Measurements from ENCODE around the gene SYTL2.
A peak's percentile ranks its signal among the peaks of the same experiment; 100 is the strongest.

Gene SYTL2

GRCh38 chr11:85768473-85769146, 42.3 kb downstream of the SYTL2 start:
- DNase-seq (ENCODE audit: low read depth, low spot score) = no peak
- H3K27ac ChIP-seq = no peak overlapping the region

- no peak overlapping the region for H3K27ac ChIP-seq
- DNase-seq (ENCODE audit: low read depth, low spot score) = no peak
Observed at GRCh38 chr11:85767246-85767945, 43.5 kb downstream of the SYTL2 start.

GRCh38 chr11:85766721-85767161, 44.2 kb downstream of the SYTL2 start:
- no peak overlapping the region for H3K27ac ChIP-seq
- DNase-seq (ENCODE audit: low read depth, low spot score) = no peak

GRCh38 chr11:85764796-85765195, 46.1 kb downstream of the SYTL2 start:
- no peak for DNase-seq (ENCODE audit: low read depth, low spot score)
- no peak overlapping the region for H3K27ac ChIP-seq

DNA sequence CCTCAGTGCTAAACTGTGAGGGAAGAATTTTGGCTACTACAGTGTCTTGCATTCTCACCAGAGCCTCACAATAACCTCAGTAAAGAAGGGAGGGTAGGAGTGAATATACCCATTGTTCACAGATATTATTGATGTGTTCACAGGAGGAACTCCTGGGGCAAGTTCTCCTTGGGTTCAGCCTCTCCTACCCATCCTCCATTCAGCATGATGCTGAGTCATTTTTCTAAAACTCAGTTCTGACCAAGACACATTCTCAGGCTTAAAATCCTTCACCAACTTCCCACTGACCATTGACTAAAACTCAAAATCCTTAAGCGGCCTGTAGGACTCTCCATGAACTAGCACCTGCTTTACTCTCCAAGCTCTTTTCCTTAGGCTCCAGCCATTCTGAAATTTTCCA, 48.7 kb downstream of the SYTL2 start:
- no peak for DNase-seq (ENCODE audit: low read depth, low spot score)
- H3K27ac ChIP-seq = peak overlapping the region; percentile 28

DNA sequence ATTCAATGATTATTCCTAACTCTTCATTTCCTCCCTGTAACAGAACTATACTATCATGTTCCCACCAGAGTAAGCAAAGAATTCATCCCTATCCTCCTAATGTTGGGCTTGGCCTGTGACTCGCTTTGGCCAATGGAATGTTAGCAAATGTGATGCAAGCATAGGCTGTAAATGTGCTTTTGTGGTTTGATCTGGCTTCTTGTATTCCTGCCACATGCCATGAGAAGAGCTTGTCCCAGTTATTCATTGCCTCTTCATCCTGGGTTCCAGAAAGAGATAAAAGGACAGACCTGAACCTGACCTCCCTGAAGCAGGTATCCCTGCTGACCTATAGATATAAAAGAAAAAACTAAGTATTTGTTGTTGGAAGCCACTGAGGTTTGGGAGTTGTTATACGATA, 51.0 kb downstream of the SYTL2 start:
- no peak overlapping the region for H3K27ac ChIP-seq
- DNase-seq (ENCODE audit: low read depth, low spot score) = no peak

DNA sequence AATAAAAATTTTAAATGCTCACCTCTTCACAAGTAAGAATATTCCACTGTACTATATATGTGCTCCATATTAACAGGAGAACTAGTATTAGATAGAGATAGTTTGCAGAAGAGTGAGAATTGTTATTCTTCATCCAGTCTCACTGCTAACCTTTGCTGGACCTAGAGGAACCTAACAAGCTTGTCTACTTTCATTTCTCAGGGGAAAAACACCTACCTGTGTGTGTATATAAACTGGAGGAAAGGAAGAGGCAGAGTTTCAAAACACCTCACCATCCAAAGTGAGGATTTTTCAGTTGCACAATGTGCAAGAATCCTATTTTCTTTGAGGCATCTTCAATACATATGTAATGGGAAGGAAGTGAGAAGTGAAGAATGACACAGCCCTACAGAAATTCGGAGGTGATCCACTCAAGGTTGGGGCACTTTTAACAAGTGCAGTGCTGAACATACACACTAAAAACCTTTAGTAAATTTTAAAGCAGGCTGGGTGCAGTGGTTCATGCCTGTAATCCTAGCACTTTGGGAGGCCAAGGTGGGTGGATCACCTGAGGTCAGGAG, 52.4 kb downstream of the SYTL2 start:
- H3K27ac ChIP-seq = no peak overlapping the region
- DNase-seq (ENCODE audit: low read depth, low spot score) = no peak

DNA sequence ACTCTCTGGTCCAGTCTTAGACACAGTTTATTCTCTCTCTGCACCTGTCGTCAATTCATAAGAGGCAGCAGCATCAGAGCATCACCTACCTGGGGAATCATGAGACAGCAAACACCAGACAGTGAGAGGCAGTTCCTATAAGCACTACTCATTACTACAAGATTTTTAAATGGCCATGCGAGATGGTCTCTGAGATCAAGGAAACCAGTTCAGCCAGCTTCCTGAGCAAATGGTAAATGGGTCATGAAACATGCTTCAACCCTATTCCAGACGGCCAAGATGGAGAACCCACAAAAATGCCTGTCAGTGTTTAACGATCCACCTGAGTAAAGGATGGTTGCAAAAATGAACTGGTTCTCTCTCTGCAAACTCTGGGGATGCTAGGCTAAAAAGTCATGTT, 52.9 kb downstream of the SYTL2 start:
- H3K27ac ChIP-seq = no peak overlapping the region
- DNase-seq (ENCODE audit: low read depth, low spot score) = no peak

GRCh38 chr11:85756401-85757200, 54.3 kb downstream of the SYTL2 start:
- peak overlapping the region; percentile 23 for H3K27ac ChIP-seq
- peak; percentile 58 for DNase-seq (ENCODE audit: low read depth, low spot score)

DNA sequence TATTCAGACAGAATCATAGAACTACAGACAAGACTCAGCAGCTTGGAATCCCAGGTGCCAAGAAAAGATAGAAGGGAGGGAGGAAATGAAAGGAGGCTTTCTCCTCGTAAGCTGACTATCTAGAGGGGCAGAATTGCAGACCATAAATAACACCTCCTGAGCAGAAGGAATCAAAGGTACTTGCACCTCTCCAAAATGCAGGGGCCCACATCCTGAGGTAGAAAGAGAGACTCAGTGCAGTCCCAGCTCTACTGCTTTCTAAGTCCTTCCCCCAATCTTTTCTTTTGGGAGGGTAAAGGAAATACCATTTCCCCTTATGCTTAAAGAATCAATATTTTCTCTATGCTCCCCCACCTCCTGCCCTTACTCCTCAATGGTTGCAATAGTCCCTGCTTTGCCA, 55.2 kb downstream of the SYTL2 start:
- DNase-seq (ENCODE audit: low read depth, low spot score) = no peak
- H3K27ac ChIP-seq = peak overlapping the region; percentile 23

DNA sequence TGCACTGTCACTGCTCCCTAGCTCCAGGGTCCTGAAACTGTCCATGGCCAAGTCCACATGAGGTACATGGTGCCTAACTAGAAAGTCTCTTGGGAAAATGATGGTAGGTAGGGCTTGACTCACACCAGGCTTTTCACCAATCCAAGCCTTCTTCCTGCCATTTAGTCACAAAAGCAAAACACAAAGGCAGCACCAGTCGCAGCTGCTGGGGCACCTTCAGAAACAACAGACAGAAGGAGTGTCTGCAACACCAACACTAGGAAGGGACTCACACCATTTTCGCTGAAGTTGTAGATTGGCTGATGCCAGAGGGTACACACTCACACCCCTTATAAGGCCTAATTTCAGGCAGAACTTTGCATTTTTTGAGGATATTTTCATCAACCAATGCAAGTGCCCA, 55.7 kb downstream of the SYTL2 start:
- no peak for DNase-seq (ENCODE audit: low read depth, low spot score)
- H3K27ac ChIP-seq = peak overlapping the region; percentile 23

DNA sequence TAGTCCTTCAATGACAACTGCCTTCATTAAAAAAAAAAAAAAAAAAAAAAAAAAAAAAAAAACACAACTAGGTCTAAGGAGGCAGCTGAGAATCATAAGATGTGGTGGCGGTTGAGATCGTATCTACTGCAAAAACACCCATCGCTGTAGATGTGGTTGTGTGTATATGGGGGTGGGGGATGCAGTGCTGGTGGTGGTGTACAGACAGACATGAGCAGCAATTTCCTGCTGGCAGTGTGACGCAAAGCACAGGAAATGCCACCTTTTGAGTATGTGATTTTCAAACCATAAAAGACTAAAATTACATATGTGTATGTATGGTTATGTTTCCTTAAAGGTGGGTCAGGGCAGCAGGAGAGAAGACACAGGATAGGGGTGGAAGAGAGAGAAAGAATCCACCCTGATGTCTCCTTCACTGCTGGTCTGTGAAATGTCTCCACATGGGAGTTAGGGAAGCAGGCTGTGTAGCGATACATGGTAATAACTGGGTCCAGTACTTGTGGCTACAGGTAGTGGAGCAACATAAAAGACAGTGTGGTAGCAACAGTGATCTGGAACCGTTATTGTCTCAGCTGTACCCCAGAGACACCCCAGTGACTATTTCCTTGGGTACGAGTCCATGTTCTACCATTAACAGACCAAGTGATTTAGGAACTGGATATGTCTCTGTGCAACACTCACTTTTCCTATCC, 57.9 kb downstream of the SYTL2 start:
- H3K27ac ChIP-seq = no peak overlapping the region
- DNase-seq (ENCODE audit: low read depth, low spot score) = no peak

DNA sequence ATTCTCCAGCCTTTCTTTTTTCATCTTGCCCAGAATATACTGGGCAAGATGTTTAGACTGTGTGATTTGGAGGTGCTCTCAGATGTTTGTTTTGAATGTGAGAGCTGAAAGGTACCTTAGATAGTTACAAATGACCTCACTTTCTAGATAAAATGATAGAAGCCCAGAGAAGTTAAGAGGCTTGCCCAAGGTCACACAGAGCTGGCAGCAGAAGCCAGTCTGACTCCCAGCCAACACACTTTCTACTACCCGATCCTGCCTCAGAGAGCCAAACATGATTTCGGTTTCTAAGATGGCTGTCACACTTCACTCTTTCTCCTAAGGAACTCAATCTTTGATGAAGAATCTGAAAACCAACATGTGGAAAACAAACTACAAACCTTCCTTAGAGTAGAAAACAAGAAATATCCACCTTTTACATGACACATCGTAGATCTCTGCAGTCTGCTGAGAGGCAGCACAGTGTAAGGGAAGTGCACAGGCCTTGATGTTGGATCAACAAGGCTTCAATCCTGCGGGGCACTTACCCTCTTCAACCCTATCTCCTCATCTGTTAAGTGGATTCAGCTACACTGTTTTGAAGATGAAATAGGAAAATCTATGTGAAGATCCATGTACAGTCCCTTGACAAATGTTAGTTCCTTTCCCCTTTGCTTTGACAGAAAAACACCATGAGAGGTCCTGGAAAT, 58.6 kb downstream of the SYTL2 start:
- no peak for DNase-seq (ENCODE audit: low read depth, low spot score)
- H3K27ac ChIP-seq = no peak overlapping the region

DNA sequence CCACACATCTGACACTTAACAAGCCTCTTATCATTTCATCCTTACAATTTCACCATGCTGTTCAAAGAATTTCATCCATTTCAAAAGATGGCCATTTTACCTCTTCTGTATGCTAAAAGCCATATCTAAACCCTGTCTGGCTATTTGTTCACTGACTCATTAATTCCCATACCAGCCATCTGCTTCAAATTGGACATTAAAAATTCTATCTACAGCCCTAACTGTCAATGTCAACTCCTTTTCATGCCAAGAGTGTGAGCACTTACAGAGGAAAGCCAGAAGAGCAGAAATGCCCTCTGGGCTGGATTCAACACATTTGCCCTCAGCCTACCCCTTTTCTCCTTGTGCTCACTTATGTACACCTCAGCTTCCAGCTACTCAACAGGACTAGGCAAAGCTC, 59.2 kb downstream of the SYTL2 start:
- no peak for DNase-seq (ENCODE audit: low read depth, low spot score)
- no peak overlapping the region for H3K27ac ChIP-seq

GRCh38 chr11:85750646-85751045, 60.3 kb downstream of the SYTL2 start:
- H3K27ac ChIP-seq = no peak overlapping the region
- no peak for DNase-seq (ENCODE audit: low read depth, low spot score)

DNA sequence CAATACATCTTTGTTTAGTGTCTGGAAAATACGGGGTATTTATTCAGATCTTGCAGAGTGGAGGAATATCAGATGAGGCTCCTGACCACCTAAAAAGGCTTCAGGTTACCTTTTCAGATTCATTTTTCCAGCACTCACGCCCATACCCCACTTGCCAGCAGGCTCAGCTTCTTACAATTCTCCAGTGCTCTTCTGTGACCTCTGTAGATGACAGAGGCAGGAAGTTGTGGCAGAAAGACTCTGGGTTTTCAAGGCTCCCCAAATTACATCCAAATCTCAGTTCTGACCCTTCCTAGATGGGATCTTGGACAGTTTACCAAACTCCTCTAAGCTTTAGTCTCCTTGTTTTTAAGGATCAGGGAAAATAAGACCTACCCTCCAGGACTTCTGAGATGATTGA, 61.1 kb downstream of the SYTL2 start:
- no peak for DNase-seq (ENCODE audit: low read depth, low spot score)
- H3K27ac ChIP-seq = no peak overlapping the region

GRCh38 chr11:85749287-85749834, 61.6 kb downstream of the SYTL2 start:
- no peak overlapping the region for H3K27ac ChIP-seq
- DNase-seq (ENCODE audit: low read depth, low spot score) = no peak

DNA sequence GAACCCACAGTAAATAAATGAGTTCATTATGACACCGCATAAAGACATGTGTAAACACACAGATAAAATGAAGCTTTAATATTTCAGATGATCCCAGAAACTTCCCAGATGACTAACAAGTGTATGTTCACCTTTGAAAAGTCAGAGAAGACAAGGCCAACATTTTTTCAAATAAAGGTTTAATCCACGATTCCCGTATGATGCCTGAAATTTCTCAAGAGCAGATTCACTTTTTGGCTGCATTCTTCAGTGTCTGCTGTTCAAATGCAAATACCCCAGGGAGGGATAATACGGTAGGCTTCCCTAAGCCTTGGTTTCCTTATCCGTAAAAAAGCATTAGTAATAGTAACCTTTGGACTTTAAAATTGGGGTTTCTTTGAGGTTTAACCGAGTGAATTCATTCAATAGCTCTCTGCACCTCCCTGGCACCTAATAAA, 62.5 kb downstream of the SYTL2 start:
- DNase-seq (ENCODE audit: low read depth, low spot score) = no peak
- no peak overlapping the region for H3K27ac ChIP-seq

GRCh38 chr11:85746670-85747069, 64.3 kb downstream of the SYTL2 start:
- H3K27ac ChIP-seq = no peak overlapping the region
- no peak for DNase-seq (ENCODE audit: low read depth, low spot score)
